Esophagus muscularis mucosa (tissue), 4 donors: ENCODE data around the gene NCF4. TPM values are rescaled to one million over a fixed set of nuclear protein-coding genes. Genes with fewer than 3 reads are reported as not detected.

ENCODE experiments used
- DNase-seq: peaks from one replicate; pipeline ENCODE4 v3.0.0-alpha.2; 2017; ENCODE audit errors: extremely low spot score
- H3K27ac ChIP-seq, 4 donors: fragments of 200-600 bp; sonication (generic); replicated peaks in 1 of 4; 1 replicate in 3 of 4; 2 replicates in 1 of 4; pipeline ENCODE4 v1.5.1; 2016 to 2019; ENCODE audit warnings: mild to moderate bottlenecking in 1 of 4
- H3K27me3 ChIP-seq, 4 donors: fragments of 200-600 bp; sonication (generic); one replicate each; pipeline versions ENCODE4 v1.5.1 to v1.6.0; 2016 to 2019
- H3K36me3 ChIP-seq, 4 donors: fragments of 200-600 bp; sonication (generic); one replicate each; pipeline ENCODE4 v1.5.1; 2016 to 2019
- H3K4me1 ChIP-seq, 4 donors: fragments of 200-600 bp; sonication (generic); one replicate each; pipeline ENCODE4 v1.5.1; 2016 to 2019
- H3K4me3 ChIP-seq, 4 donors: fragments of 200-600 bp; sonication (generic); 1 replicate in 2 of 4; 2 replicates in 2 of 4; pipeline ENCODE4 v1.5.1; 2016 to 2019; ENCODE audit warnings: mild to moderate bottlenecking in 4 of 4, moderate library complexity in 1 of 4
- H3K9me3 ChIP-seq, 4 donors: fragments of 200-600 bp; sonication (generic); 1 replicate in 3 of 4; 2 replicates in 1 of 4; pipeline ENCODE4 v1.5.1; 2016 to 2019
- EP300 ChIP-seq: sonication (generic); formaldehyde crosslinking; IDR thresholded peaks from one replicate; pipeline ENCODE4 v1.6.1; 2017; ENCODE audit warnings: antibody characterized with exemption
- POLR2A ChIP-seq: fragments of 450-650 bp; IDR thresholded peaks from one replicate; pipeline ENCODE4 v1.6.1; 2017; ENCODE audit warnings: antibody characterized with exemption, moderate library complexity, mild to moderate bottlenecking, low read depth
- POLR2AphosphoS5 ChIP-seq, 2 donors: sonication (generic); formaldehyde crosslinking; IDR thresholded peaks; one replicate each; pipeline ENCODE4 v1.6.1; 2017; ENCODE audit warnings: antibody characterized with exemption in 2 of 2
- WGBS: methylation state at CpG from one replicate; pipeline ENCODE4 v1.1.5; 2018; 5-methylcytosine and 5-hydroxymethylcytosine counted together
- intact Hi-C: fragments of 100-400 bp; cut with DNase I; formaldehyde crosslinking; loops from one replicate; pipeline ENCODE4 v1.15.1; 2023
- total RNA-seq, 4 donors: library from RNA; depleted of rRNA; stranded (reverse); fragments of >200 nt; gene quantifications; one replicate each; pipeline versions ENCODE4 v1.1.0 to v1.2.1, GENCODE V29; 2016
- TF ChIP-seq, protein P1 (sequence below), 3 experiments: fragments of 200-600 bp in 2 of 3; fragments of 450-650 bp in 1 of 3; sonication (generic) in 2 of 3; IDR thresholded peaks; one replicate each; pipeline ENCODE4 v1.5.1; 2017 to 2019; ENCODE audit warnings: antibody characterized with exemption in 3 of 3, mild to moderate bottlenecking in 2 of 3, moderate library complexity in 1 of 3

NCF4 gene
- total RNA-seq, 4 donors from 2014 or later, result 8.4 to 26.0 (median 14.2) TPM

GRCh38 chr22:36885474-36885873 is 24.7 kb downstream of the NCF4 start:
- TF ChIP-seq POLR2AphosphoS5 (IDR thresholded peaks at IDR 0.05), result no peak
- TF ChIP-seq POLR2A, result no peak
- TF ChIP-seq, protein P1, sequence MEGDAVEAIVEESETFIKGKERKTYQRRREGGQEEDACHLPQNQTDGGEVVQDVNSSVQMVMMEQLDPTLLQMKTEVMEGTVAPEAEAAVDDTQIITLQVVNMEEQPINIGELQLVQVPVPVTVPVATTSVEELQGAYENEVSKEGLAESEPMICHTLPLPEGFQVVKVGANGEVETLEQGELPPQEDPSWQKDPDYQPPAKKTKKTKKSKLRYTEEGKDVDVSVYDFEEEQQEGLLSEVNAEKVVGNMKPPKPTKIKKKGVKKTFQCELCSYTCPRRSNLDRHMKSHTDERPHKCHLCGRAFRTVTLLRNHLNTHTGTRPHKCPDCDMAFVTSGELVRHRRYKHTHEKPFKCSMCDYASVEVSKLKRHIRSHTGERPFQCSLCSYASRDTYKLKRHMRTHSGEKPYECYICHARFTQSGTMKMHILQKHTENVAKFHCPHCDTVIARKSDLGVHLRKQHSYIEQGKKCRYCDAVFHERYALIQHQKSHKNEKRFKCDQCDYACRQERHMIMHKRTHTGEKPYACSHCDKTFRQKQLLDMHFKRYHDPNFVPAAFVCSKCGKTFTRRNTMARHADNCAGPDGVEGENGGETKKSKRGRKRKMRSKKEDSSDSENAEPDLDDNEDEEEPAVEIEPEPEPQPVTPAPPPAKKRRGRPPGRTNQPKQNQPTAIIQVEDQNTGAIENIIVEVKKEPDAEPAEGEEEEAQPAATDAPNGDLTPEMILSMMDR (IDR thresholded peaks at IDR 0.05), result no peak
- TF ChIP-seq EP300, result no peak
- Histone ChIP-seq H3K27ac (no peak overlapping the region), H3K4me1 (no peaks in the 10 kb centered on the region), H3K9me3 (peaks cover 0 to 21% (median 11%) of the 10 kb centered on the region in 4 donors), H3K36me3 (no peaks in the 10 kb centered on the region), H3K4me3 (no peak overlapping the region), H3K27me3 (peaks cover 0 to 37% (median 0%) of the 10 kb centered on the region in 4 donors)
- intact Hi-C loops, result no loop called here
- WGBS, result 80% methylated on average over 7 of the region's 7 CpGs
- DNase-seq, result no peak

- 88% methylated on average over 4 of the region's 4 CpGs for WGBS
- no peak for DNase-seq
Measured at GRCh38 chr22:36886016-36886415, 25.2 kb downstream of the NCF4 start.

GRCh38 chr22:36887162-36887561 is 26.4 kb downstream of the NCF4 start:
- Histone ChIP-seq H3K27ac (no peak overlapping the region), H3K4me1 (no peaks in the 10 kb centered on the region), H3K4me3 (no peak overlapping the region), H3K27me3 (peaks cover 0 to 30% (median 0%) of the 10 kb centered on the region in 4 donors), H3K9me3 (peaks cover 0 to 6% (median 2%) of the 10 kb centered on the region in 4 donors), H3K36me3 (no peaks in the 10 kb centered on the region)
- TF ChIP-seq, protein P1 (IDR thresholded peaks at IDR 0.05), result no peak
- TF ChIP-seq POLR2AphosphoS5 (IDR thresholded peaks at IDR 0.05) (no peak), EP300 (no peak), POLR2A (no peak)
- no peak for DNase-seq
- intact Hi-C loops, result no loop called here
- WGBS, result 80% methylated on average over 4 of the region's 4 CpGs

More at GRCh38 chr22:36886016-36886415, 25.2 kb downstream of the NCF4 start:
- Histone ChIP-seq H3K27ac (no peak overlapping the region), H3K4me1 (no peaks in the 10 kb centered on the region), H3K9me3 (peaks cover 0 to 16% (median 10%) of the 10 kb centered on the region in 4 donors), H3K4me3 (no peak overlapping the region), H3K27me3 (peaks cover 0 to 37% (median 0%) of the 10 kb centered on the region in 4 donors), H3K36me3 (no peaks in the 10 kb centered on the region)
- intact Hi-C loops, result no loop called here
- TF ChIP-seq POLR2AphosphoS5 (IDR thresholded peaks at IDR 0.05) (no peak), POLR2A (no peak), EP300 (no peak)
- TF ChIP-seq, protein P1 (IDR thresholded peaks at IDR 0.05), result no peak

DNA sequence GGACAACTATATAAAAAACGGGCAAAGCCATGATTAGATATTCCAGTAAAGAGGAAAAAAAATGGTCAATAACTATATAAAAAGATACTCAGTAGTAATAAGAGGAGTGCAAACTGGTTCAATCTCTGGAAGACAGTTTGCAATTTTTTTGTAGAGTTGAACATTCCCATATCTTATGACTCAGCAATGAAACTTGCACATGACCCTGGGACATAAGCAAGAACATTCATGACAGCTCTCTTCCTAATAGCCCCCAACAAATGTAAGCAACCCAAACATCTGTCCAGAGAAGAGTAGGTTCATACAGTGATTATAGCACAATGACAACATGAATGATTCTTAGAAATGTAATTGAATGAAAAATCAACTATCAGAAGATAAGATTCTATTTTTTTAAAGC is 30.8 kb downstream of the NCF4 start:
- no peak overlapping the region for H3K4me3 ChIP-seq
- intact Hi-C loops, result no loop called here
- peaks cover 0 to 10% (median 7%) of the 10 kb centered on the region in 4 donors for H3K9me3 ChIP-seq
- no peak for DNase-seq
- no peaks in the 10 kb centered on the region for H3K27me3 ChIP-seq
- no peaks in the 10 kb centered on the region for H3K4me1 ChIP-seq
- 74% methylated on average over 1 of the region's 1 CpG for WGBS
- H3K36me3 ChIP-seq, result no peaks in the 10 kb centered on the region
- H3K27ac ChIP-seq, result no peak overlapping the region
- TF ChIP-seq POLR2AphosphoS5 (IDR thresholded peaks at IDR 0.05) (no peak), POLR2A (no peak)

GRCh38 chr22:36892292-36892691 is 31.5 kb downstream of the NCF4 start:
- H3K4me3 ChIP-seq, result no peak overlapping the region
- TF ChIP-seq EP300 (no peak), POLR2A (no peak), POLR2AphosphoS5 (IDR thresholded peaks at IDR 0.05) (no peak)
- TF ChIP-seq, protein P1 (IDR thresholded peaks at IDR 0.05), result no peak

More at GRCh38 chr22:36892292-36892691, 31.5 kb downstream of the NCF4 start:
- Histone ChIP-seq H3K4me1 (no peaks in the 10 kb centered on the region), H3K27ac (no peak overlapping the region), H3K9me3 (peaks cover 0 to 10% (median 7%) of the 10 kb centered on the region in 4 donors), H3K36me3 (no peaks in the 10 kb centered on the region), H3K27me3 (peaks cover 0 to 6% (median 0%) of the 10 kb centered on the region in 4 donors)
- no peak for DNase-seq
- intact Hi-C loops, result no loop called here
- 38% methylated on average over 2 of the region's 2 CpGs for WGBS
